GM10266 (cell line): Measurements from ENCODE around the gene KRT13.

ENCODE experiments used
- DNase-seq: peaks from one replicate; pipeline ENCODE4 v3.0.0; 2012; ENCODE audit errors: extremely low spot score
- TF ChIP-seq, protein P1 (sequence below): IDR thresholded peaks from 2 replicates; pipeline ENCODE4 v1.5.1; 2012; ENCODE audit warnings: mild to moderate bottlenecking, low read depth; ENCODE audit not compliant: control insufficient read depth, insufficient read depth; ENCODE audit errors: missing control alignments

KRT13 gene

GRCh38 chr17:41518031-41518430 is 12.6 kb upstream of the KRT13 start:
- no peak for DNase-seq
- TF ChIP-seq, protein P1, sequence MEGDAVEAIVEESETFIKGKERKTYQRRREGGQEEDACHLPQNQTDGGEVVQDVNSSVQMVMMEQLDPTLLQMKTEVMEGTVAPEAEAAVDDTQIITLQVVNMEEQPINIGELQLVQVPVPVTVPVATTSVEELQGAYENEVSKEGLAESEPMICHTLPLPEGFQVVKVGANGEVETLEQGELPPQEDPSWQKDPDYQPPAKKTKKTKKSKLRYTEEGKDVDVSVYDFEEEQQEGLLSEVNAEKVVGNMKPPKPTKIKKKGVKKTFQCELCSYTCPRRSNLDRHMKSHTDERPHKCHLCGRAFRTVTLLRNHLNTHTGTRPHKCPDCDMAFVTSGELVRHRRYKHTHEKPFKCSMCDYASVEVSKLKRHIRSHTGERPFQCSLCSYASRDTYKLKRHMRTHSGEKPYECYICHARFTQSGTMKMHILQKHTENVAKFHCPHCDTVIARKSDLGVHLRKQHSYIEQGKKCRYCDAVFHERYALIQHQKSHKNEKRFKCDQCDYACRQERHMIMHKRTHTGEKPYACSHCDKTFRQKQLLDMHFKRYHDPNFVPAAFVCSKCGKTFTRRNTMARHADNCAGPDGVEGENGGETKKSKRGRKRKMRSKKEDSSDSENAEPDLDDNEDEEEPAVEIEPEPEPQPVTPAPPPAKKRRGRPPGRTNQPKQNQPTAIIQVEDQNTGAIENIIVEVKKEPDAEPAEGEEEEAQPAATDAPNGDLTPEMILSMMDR = no peak

DNA sequence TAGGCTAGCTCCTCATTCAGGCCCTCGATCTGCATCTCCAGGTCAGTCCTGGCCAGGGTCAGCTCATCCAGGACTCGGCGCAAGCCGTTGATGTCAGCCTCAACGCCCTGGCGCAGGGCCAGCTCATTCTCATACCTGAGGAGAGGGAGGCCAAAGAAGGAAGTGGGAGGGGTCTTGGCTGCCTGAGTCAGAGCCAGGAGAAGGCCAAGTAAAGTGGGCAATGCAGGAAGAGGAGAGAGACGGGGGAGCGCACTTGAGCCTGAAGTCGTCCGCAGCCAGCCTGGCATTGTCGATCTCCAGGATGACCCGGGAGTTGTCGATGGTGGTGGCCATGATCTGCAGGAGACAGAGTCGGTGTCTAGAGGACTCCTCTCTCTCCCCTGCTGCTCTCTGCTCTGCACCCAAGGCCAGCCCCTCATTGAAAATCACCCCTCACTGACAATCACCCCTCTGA is 11.4 kb upstream of the KRT13 start:
- DNase-seq = no peak
- TF ChIP-seq, protein P1 = no peak

GRCh38 chr17:41516147-41516829 is 10.9 kb upstream of the KRT13 start:
- DNase-seq = no peak
- TF ChIP-seq, protein P1 = no peak

DNA sequence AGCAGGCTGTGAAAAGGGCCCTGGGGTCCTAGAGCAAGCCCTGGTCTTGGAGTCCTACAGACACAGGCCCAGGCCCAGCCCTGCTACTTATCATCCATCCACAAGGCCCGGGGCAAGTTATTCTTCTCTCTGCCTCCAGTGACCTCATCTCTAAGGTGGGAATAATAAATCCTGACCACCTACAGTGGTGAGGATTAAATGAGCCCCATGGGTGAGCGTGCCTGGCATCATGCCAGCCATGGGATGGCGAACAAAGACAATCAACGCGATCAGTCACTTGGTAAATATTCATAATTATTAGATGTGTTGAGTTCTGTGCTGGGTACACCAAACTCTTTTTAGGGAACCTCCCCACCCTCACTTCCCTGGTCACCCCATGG is 7.7 kb upstream of the KRT13 start:
- DNase-seq = no peak

GRCh38 chr17:41512546-41513167 is 7.2 kb upstream of the KRT13 start:
- TF ChIP-seq, protein P1 = no peak
- no peak for DNase-seq

More for the DNA sequence above, 7.7 kb upstream of the KRT13 start:
- TF ChIP-seq, protein P1 = no peak

GRCh38 chr17:41511716-41512115 is 6.3 kb upstream of the KRT13 start:
- TF ChIP-seq, protein P1 = no peak
- no peak for DNase-seq

GRCh38 chr17:41511116-41511515 is 5.7 kb upstream of the KRT13 start:
- TF ChIP-seq, protein P1 = no peak
- no peak for DNase-seq
